ENCODE measurements around the gene OBP2B.
A peak's percentile ranks its signal among the peaks of the same experiment; 100 is the strongest.

The OBP2B gene

GRCh38 chr9:133166392-133166791 is 42.7 kb downstream of the OBP2B start:
- no peak for TF ChIP-seq CTCF (IDR thresholded peaks at IDR 0.05; ENCODE audit: low read depth, low read length)
- no peak for DNase-seq (ENCODE audit: extremely low read depth, low read depth)

GRCh38 chr9:133165452-133165730 is 43.7 kb downstream of the OBP2B start:
- TF ChIP-seq CTCF (IDR thresholded peaks at IDR 0.05; ENCODE audit: low read depth, low read length): no peak
- no peak for DNase-seq (ENCODE audit: extremely low read depth, low read depth)

GRCh38 chr9:133164191-133164590 is 44.9 kb downstream of the OBP2B start:
- no peak for DNase-seq (ENCODE audit: extremely low read depth, low read depth)

GRCh38 chr9:133163504-133164172 is 45.4 kb downstream of the OBP2B start, which contains the start of gene GBGT1:
TSS of gene GBGT1 (minus strand) at chr9:133163914. CDS start at chr9:133162412, 1,502 bp downstream.
- no peak for TF ChIP-seq CTCF (IDR thresholded peaks at IDR 0.05; ENCODE audit: low read depth, low read length)
- DNase-seq (ENCODE audit: extremely low read depth, low read depth): no peak

More at GRCh38 chr9:133164191-133164590, 44.9 kb downstream of the OBP2B start:
- TF ChIP-seq CTCF (IDR thresholded peaks at IDR 0.05; ENCODE audit: low read depth, low read length): no peak

GRCh38 chr9:133162861-133163503 is 46.1 kb downstream of the OBP2B start:
- TF ChIP-seq CTCF (IDR thresholded peaks at IDR 0.05; ENCODE audit: low read depth, low read length): no peak
- DNase-seq (ENCODE audit: extremely low read depth, low read depth): no peak

GRCh38 chr9:133161547-133161950 is 47.5 kb downstream of the OBP2B start:
- TF ChIP-seq CTCF (IDR thresholded peaks at IDR 0.05; ENCODE audit: low read depth, low read length): no peak
- DNase-seq (ENCODE audit: extremely low read depth, low read depth): no peak

GRCh38 chr9:133160742-133161546 is 48.1 kb downstream of the OBP2B start:
- peak; percentile 78 for TF ChIP-seq CTCF (IDR thresholded peaks at IDR 0.05; ENCODE audit: low read depth, low read length)
- no peak for DNase-seq (ENCODE audit: extremely low read depth, low read depth)

Data from AG09319 (cell line).